ENCODE data around the gene PALLD. TPM values are rescaled to one million over a fixed set of nuclear protein-coding genes. Genes with fewer than 3 reads are reported as not detected.

The PALLD gene
- polyA plus RNA-seq, 1 donor (not counting 4 experiments of a cell fraction or from before 2014, with no cell fraction given): 136 TPM

- Histone ChIP-seq H3K27ac (ENCODE audit: control insufficient read depth, insufficient read depth, low read length) (no peak overlapping the region), H3K4me2 (ENCODE audit: control insufficient read depth, extremely low read depth, insufficient read depth, low read depth, low read length) (no peak overlapping the region), H2AFZ (ENCODE audit: control insufficient read depth, low read length) (no peak overlapping the region), H3K4me3 (ENCODE audit: control insufficient read depth in 2 of 3, extremely low read depth in 1 of 3, insufficient read depth in 2 of 3, low read depth in 1 of 3, low read length in 3 of 3) (no peak overlapping the region), H3K36me3 (ENCODE audit: control insufficient read depth in 2 of 2, extremely low read depth in 1 of 2, insufficient read depth in 2 of 2, low read length in 2 of 2) (no peaks in the 10 kb centered on the region), H3K4me1 (ENCODE audit: control insufficient read depth, extremely low read depth, insufficient read depth, low read length) (peaks cover 4% of the 10 kb centered on the region), H4K20me1 (ENCODE audit: control insufficient read depth, extremely low read depth, insufficient read depth, low read length) (no peaks in the 10 kb centered on the region), H3K79me2 (ENCODE audit: control insufficient read depth, insufficient read depth, low read length) (no peaks in the 10 kb centered on the region), H3K9me1 (ENCODE audit: control insufficient read depth, extremely low read depth, insufficient read depth, low read length) (no peaks in the 10 kb centered on the region), H3K9me3 (ENCODE audit: control insufficient read depth, low read depth, low read length) (no peaks in the 10 kb centered on the region), H3K27me3 (ENCODE audit: control insufficient read depth, extremely low read depth, insufficient read depth, low read length) (no peaks in the 10 kb centered on the region), H3K9ac (ENCODE audit: control insufficient read depth, extremely low read depth, insufficient read depth, low read length) (no peak overlapping the region)
- FAIRE-seq: no peak
- TF ChIP-seq CTCF (optimal IDR thresholded peaks at IDR 0.05 in 1 of 3, IDR thresholded peaks at IDR 0.05 in 1 of 3, conservative IDR thresholded peaks at IDR 0.05 in 1 of 3; ENCODE audit: extremely low read depth in 1 of 3, insufficient read depth in 2 of 3, low read length in 3 of 3) (no peak), EZH2 (IDR thresholded peaks at IDR 0.05; ENCODE audit: low read length) (no peak)
- no peak for DNase-seq (ENCODE audit: low read depth, low spot score)
- dilution Hi-C loops (cut with MboI; ENCODE audit: extremely low pct_ligation_motif_present, low sequenced_read_pairs): no loop called here
These were observed 125.7 kb downstream of the PALLD start for GRCh38 chr4:168622600-168622999.

GRCh38 chr4:168623011-168623410 is 126.2 kb downstream of the PALLD start:
- Histone ChIP-seq H3K9me1 (ENCODE audit: control insufficient read depth, extremely low read depth, insufficient read depth, low read length) (no peaks in the 10 kb centered on the region), H3K9me3 (ENCODE audit: control insufficient read depth, low read depth, low read length) (no peaks in the 10 kb centered on the region), H3K79me2 (ENCODE audit: control insufficient read depth, insufficient read depth, low read length) (no peaks in the 10 kb centered on the region), H3K4me1 (ENCODE audit: control insufficient read depth, extremely low read depth, insufficient read depth, low read length) (peaks cover 4% of the 10 kb centered on the region), H3K27me3 (ENCODE audit: control insufficient read depth, extremely low read depth, insufficient read depth, low read length) (no peaks in the 10 kb centered on the region), H2AFZ (ENCODE audit: control insufficient read depth, low read length) (no peak overlapping the region), H3K9ac (ENCODE audit: control insufficient read depth, extremely low read depth, insufficient read depth, low read length) (no peak overlapping the region), H3K4me3 (ENCODE audit: control insufficient read depth in 2 of 3, extremely low read depth in 1 of 3, insufficient read depth in 2 of 3, low read depth in 1 of 3, low read length in 3 of 3) (no peak overlapping the region), H3K27ac (ENCODE audit: control insufficient read depth, insufficient read depth, low read length) (no peak overlapping the region), H3K4me2 (ENCODE audit: control insufficient read depth, extremely low read depth, insufficient read depth, low read depth, low read length) (no peak overlapping the region), H3K36me3 (ENCODE audit: control insufficient read depth in 2 of 2, extremely low read depth in 1 of 2, insufficient read depth in 2 of 2, low read length in 2 of 2) (no peaks in the 10 kb centered on the region), H4K20me1 (ENCODE audit: control insufficient read depth, extremely low read depth, insufficient read depth, low read length) (no peaks in the 10 kb centered on the region)
- FAIRE-seq: no peak
- no peak for TF ChIP-seq EZH2 (IDR thresholded peaks at IDR 0.05; ENCODE audit: low read length)
- no peak for TF ChIP-seq CTCF (optimal IDR thresholded peaks at IDR 0.05 in 1 of 3, IDR thresholded peaks at IDR 0.05 in 1 of 3, conservative IDR thresholded peaks at IDR 0.05 in 1 of 3; ENCODE audit: extremely low read depth in 1 of 3, insufficient read depth in 2 of 3, low read length in 3 of 3)
- dilution Hi-C loops (cut with MboI; ENCODE audit: extremely low pct_ligation_motif_present, low sequenced_read_pairs): no loop called here
- no peak for DNase-seq (ENCODE audit: low read depth, low spot score)

All from keratinocyte (primary cell).